KMS-11 (cell line): ENCODE measurements around the gene TEX101.

Experiments used
- H2AFZ ChIP-seq: fragments of 200-600 bp; sonication (generic); 2 replicates; pipeline ENCODE4 v1.6.1; 2016; ENCODE audit warnings: antibody characterized with exemption, mixed run types, low read depth
- H3K27ac ChIP-seq: fragments of 200-600 bp; sonication (generic); 2 replicates; pipeline ENCODE4 v1.6.1; 2016; ENCODE audit warnings: mild to moderate bottlenecking, mixed run types
- H3K27me3 ChIP-seq: fragments of 200-600 bp; sonication (generic); 2 replicates; pipeline ENCODE4 v1.6.1; 2017; ENCODE audit warnings: mild to moderate bottlenecking, low read depth, mixed run types, moderate library complexity; ENCODE audit not compliant: insufficient read depth
- H3K36me3 ChIP-seq: fragments of 200-600 bp; sonication (generic); 2 replicates; pipeline ENCODE4 v1.6.1; 2017; ENCODE audit warnings: mild to moderate bottlenecking, mixed run types; ENCODE audit not compliant: insufficient read depth
- H3K4me1 ChIP-seq: fragments of 200-600 bp; sonication (generic); 2 replicates; pipeline ENCODE4 v1.6.1; 2016; ENCODE audit warnings: mild to moderate bottlenecking, low read depth, mixed run types; ENCODE audit not compliant: poor library complexity, severe bottlenecking
- H3K4me2 ChIP-seq: fragments of 200-600 bp; sonication (generic); 2 replicates; pipeline ENCODE4 v1.7.0; 2016; ENCODE audit warnings: mild to moderate bottlenecking, mixed run types
- H3K4me3 ChIP-seq: fragments of 200-600 bp; sonication (generic); IDR thresholded peaks from 2 replicates; pipeline ENCODE4 v1.6.1; 2017; ENCODE audit warnings: low read depth, low read length, mixed read lengths; ENCODE audit not compliant: insufficient read depth
- H3K79me2 ChIP-seq: fragments of 200-600 bp; sonication (generic); 2 replicates; pipeline ENCODE4 v1.6.1; 2016; ENCODE audit warnings: low read depth, mixed run types; ENCODE audit not compliant: insufficient read depth
- H3K9ac ChIP-seq: fragments of 200-600 bp; sonication (generic); 2 replicates; pipeline ENCODE4 v1.6.1; 2016; ENCODE audit warnings: mild to moderate bottlenecking, mixed run types
- H4K20me1 ChIP-seq: fragments of 200-600 bp; sonication (generic); 2 replicates; pipeline ENCODE4 v1.6.1; 2016; ENCODE audit warnings: mild to moderate bottlenecking, mixed run types; ENCODE audit not compliant: insufficient read depth
- TF ChIP-seq, protein P1 (sequence below): fragments of 200-600 bp; sonication (generic); conservative IDR thresholded peaks from 2 replicates; pipeline ENCODE4 v1.6.1; 2017; ENCODE audit warnings: low read depth, mild to moderate bottlenecking, antibody characterized with exemption, low read length, moderate library complexity, mixed read lengths

Gene TEX101

DNA sequence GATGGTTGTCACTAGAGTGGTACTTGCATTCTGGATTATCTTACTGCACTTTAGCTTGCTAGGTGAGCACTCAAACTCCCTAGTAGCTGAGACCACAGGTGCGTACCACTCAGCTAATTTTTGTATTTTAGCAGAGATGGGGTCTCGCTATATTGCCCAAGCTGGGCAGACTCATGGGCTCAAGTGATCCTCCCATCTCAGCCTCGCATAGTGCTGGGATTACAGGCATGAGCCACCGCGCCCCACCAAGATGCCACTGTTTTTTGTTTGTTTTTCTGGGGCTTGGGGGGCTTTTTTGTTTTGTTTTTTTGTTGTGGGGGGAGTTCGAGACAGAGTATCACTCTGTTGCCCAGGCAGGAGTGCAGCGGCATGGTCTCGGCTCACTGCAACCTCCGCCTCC lies 33.0 kb downstream of the TEX101 start:
- TF ChIP-seq, protein P1, sequence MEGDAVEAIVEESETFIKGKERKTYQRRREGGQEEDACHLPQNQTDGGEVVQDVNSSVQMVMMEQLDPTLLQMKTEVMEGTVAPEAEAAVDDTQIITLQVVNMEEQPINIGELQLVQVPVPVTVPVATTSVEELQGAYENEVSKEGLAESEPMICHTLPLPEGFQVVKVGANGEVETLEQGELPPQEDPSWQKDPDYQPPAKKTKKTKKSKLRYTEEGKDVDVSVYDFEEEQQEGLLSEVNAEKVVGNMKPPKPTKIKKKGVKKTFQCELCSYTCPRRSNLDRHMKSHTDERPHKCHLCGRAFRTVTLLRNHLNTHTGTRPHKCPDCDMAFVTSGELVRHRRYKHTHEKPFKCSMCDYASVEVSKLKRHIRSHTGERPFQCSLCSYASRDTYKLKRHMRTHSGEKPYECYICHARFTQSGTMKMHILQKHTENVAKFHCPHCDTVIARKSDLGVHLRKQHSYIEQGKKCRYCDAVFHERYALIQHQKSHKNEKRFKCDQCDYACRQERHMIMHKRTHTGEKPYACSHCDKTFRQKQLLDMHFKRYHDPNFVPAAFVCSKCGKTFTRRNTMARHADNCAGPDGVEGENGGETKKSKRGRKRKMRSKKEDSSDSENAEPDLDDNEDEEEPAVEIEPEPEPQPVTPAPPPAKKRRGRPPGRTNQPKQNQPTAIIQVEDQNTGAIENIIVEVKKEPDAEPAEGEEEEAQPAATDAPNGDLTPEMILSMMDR: no peak
- H2AFZ ChIP-seq: peak overlapping the region; percentile 23; the same call in 1 of the 2 replicates

DNA sequence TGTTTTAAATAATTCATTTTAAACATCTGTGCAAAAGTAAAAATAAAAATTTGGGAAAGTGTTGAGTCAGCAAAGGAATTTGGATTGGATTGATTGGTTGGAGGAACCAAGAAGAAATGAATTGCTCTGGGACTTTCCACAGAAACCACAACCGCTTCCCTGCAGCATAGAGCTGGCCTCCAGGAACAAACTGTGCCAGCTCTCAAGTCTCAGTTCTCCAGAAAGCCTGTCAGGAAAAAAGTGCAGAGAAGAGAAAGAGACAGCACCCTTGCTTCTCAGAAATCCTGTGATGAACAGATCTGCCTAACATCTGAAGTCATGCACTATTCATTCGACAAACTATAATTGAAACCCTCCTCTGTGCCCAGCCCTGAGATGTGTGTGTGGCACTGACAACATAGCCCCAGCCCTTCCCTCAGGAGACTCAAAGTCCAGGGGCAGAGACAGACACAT lies 35.9 kb downstream of the TEX101 start:
- H3K9ac ChIP-seq: no peak overlapping the region
- no peak overlapping the region for H3K4me2 ChIP-seq
- no peak overlapping the region for H2AFZ ChIP-seq
- no peaks in the 10 kb centered on the region for H3K36me3 ChIP-seq
- H3K4me1 ChIP-seq: peaks cover 7% of the 10 kb centered on the region
- H3K27ac ChIP-seq: no peak overlapping the region
- TF ChIP-seq, protein P1: no peak
- H4K20me1 ChIP-seq: no peaks in the 10 kb centered on the region
- H3K79me2 ChIP-seq: no peaks in the 10 kb centered on the region
- no peak overlapping the region for H3K4me3 ChIP-seq
- H3K27me3 ChIP-seq: no peaks in the 10 kb centered on the region

More for the DNA sequence above, 33.0 kb downstream of the TEX101 start:
- H3K4me1 ChIP-seq: peaks cover 7% of the 10 kb centered on the region
- H4K20me1 ChIP-seq: no peaks in the 10 kb centered on the region
- H3K27ac ChIP-seq: no peak overlapping the region
- H3K79me2 ChIP-seq: no peaks in the 10 kb centered on the region
- no peak overlapping the region for H3K4me2 ChIP-seq
- H3K9ac ChIP-seq: no peak overlapping the region
- H3K36me3 ChIP-seq: no peaks in the 10 kb centered on the region
- no peaks in the 10 kb centered on the region for H3K27me3 ChIP-seq
- no peak overlapping the region for H3K4me3 ChIP-seq

DNA sequence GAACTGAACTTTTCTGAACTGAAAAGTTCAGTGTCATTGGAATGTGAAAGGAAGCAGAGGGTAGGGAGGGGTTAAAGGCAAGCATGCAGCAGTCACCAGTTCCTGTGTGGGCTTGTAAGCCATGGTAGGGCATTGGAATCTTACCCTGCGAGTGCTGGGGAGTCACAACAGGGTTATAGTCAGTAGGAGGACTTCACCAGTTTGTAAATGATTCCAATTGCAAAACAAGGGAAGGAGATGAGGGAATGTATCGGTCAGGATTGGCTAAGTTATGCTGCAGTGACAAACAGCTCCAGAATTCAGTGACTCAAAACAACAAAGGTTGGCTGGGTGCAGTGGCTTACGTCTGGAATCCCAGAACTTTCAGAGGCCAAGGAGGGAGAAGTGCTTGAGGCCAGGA lies 37.9 kb downstream of the TEX101 start:
- Histone ChIP-seq H3K36me3 (no peaks in the 10 kb centered on the region), H3K79me2 (no peaks in the 10 kb centered on the region), H3K4me1 (peaks cover 7% of the 10 kb centered on the region), H3K9ac (no peak overlapping the region), H3K4me2 (no peak overlapping the region), H3K4me3 (no peak overlapping the region), H2AFZ (no peak overlapping the region), H3K27me3 (no peaks in the 10 kb centered on the region), H3K27ac (no peak overlapping the region), H4K20me1 (no peaks in the 10 kb centered on the region)
- TF ChIP-seq, protein P1: no peak

DNA sequence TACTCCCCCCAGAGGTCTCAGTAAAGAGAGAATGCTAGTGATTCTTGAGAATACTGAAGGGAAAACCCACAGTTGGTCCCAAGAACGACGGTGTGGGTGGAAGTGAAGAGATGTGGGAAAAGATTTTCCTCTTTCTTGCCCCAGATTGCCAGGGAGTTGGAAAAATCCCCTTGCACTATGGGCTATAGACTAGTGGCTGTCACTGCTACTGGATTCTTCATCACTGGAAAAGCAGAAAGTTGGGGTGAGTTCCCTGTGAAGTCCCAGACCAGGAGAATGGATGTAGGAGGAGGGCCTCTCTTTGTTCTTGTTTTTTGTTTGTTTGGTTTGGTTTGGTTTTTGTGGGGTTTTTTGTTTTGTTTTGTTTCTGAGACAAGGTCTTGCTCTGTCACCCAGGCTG lies 39.3 kb downstream of the TEX101 start:
- Histone ChIP-seq H3K79me2 (no peaks in the 10 kb centered on the region), H4K20me1 (no peaks in the 10 kb centered on the region), H3K27ac (no peak overlapping the region), H3K4me3 (no peak overlapping the region), H3K4me1 (peaks cover 7% of the 10 kb centered on the region), H3K27me3 (no peaks in the 10 kb centered on the region), H3K4me2 (no peak overlapping the region), H3K9ac (no peak overlapping the region), H3K36me3 (no peaks in the 10 kb centered on the region), H2AFZ (no peak overlapping the region)
- TF ChIP-seq, protein P1: no peak
